ENCODE results near the gene AP3B1.

DNA sequence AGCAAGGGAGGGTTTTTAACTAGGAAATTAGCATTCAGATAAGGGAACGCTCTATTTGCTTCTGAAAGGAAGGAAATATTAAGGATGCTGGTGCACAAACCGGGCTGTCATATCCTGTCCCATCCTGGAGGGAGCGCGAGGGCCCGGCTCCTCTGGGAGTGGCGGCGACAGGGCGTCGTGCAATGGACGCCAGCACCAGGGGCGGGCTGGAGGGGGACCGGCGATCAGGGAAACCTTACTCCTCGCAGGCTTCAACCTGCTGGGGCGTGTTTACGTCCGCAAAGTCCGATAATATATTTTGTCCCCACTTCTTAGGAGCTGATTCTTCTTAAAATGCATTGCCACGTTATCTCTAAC, 321.3 kb downstream of the AP3B1 start:
- TF ChIP-seq CTCF (IDR thresholded peaks at IDR 0.05; ENCODE audit: borderline replicate concordance, extremely low read depth, low read length, poor library complexity, severe bottlenecking) (no peak), EZH2 (IDR thresholded peaks at IDR 0.05; ENCODE audit: borderline replicate concordance, low read depth, low read length, severe bottlenecking) (no peak)
